Keratinocyte (primary cell): ENCODE results near the gene TMEM100. TPM values are rescaled to one million over a fixed set of nuclear protein-coding genes. Genes with fewer than 3 reads are reported as not detected.

ENCODE experiments used
- DNase-seq: peaks from one replicate; pipeline ENCODE4 v3.0.0-alpha.2; 2011; ENCODE audit warnings: low read depth, missing footprints, low spot score
- FAIRE-seq: peaks from 2 replicates; lab custom pipeline; 2011; peaks lifted over from hg19 to GRCh38; lab: Jason Lieb, UNC
- H2AFZ ChIP-seq: 2 replicates; pipeline ENCODE4 v1.6.0; 2012; ENCODE audit warnings: low read length, control low read depth, inconsistent platforms; ENCODE audit not compliant: control insufficient read depth
- H3K27ac ChIP-seq: 2 replicates; pipeline ENCODE4 v1.5.1; 2011; ENCODE audit warnings: low read length; ENCODE audit not compliant: control insufficient read depth, insufficient read depth
- H3K27me3 ChIP-seq: 3 replicates; pipeline ENCODE4 v1.6.0; 2011; ENCODE audit warnings: low read length; ENCODE audit not compliant: control insufficient read depth, insufficient read depth; ENCODE audit errors: extremely low read depth
- H3K36me3 ChIP-seq, 2 experiments: 2 replicates in 1 of 2; 3 replicates in 1 of 2; pipeline ENCODE4 v1.5.1; 2011; ENCODE audit warnings: low read length in 2 of 2, mild to moderate bottlenecking in 1 of 2; ENCODE audit not compliant: control insufficient read depth in 2 of 2, insufficient read depth in 2 of 2; ENCODE audit errors: extremely low read depth in 1 of 2
- H3K4me1 ChIP-seq: 3 replicates; pipeline ENCODE4 v1.5.1; 2011; ENCODE audit warnings: low read length; ENCODE audit not compliant: control insufficient read depth, insufficient read depth; ENCODE audit errors: extremely low read depth
- H3K4me2 ChIP-seq: 3 replicates; pipeline ENCODE4 v1.6.0; 2011; ENCODE audit warnings: low read depth, low read length; ENCODE audit not compliant: control insufficient read depth, insufficient read depth; ENCODE audit errors: extremely low read depth
- H3K4me3 ChIP-seq, 3 experiments: fragments of 200-600 bp in 1 of 3; sonication (generic) in 1 of 3; 2 replicates in 2 of 3; 3 replicates in 1 of 3; pipeline ENCODE4 v1.5.1; 2011 to 2016; ENCODE audit warnings: low read length in 3 of 3, mild to moderate bottlenecking in 3 of 3, control low read depth in 2 of 3, inconsistent platforms in 1 of 3, low read depth in 1 of 3, mixed read lengths in 1 of 3, mixed run types in 1 of 3, moderate library complexity in 1 of 3; ENCODE audit not compliant: control insufficient read depth in 2 of 3, insufficient read depth in 2 of 3; ENCODE audit errors: extremely low read depth in 1 of 3
- H3K79me2 ChIP-seq: 2 replicates; pipeline ENCODE4 v1.6.0; 2012; ENCODE audit warnings: low read length; ENCODE audit not compliant: control insufficient read depth, insufficient read depth
- H3K9ac ChIP-seq: 3 replicates; pipeline ENCODE4 v1.6.0; 2011; ENCODE audit warnings: low read length; ENCODE audit not compliant: control insufficient read depth, insufficient read depth; ENCODE audit errors: extremely low read depth
- H3K9me1 ChIP-seq: 3 replicates; pipeline ENCODE4 v1.6.0; 2011; ENCODE audit warnings: low read length; ENCODE audit not compliant: control insufficient read depth, insufficient read depth; ENCODE audit errors: extremely low read depth
- H3K9me3 ChIP-seq: 2 replicates; pipeline ENCODE4 v1.5.1; 2012; ENCODE audit warnings: low read depth, low read length; ENCODE audit not compliant: control insufficient read depth
- H4K20me1 ChIP-seq: 3 replicates; pipeline ENCODE4 v1.6.0; 2011; ENCODE audit warnings: low read length; ENCODE audit not compliant: control insufficient read depth, insufficient read depth; ENCODE audit errors: extremely low read depth
- CTCF ChIP-seq, 3 experiments: IDR thresholded peaks in 1 of 3; conservative IDR thresholded peaks in 1 of 3; optimal IDR thresholded peaks in 1 of 3; 2 replicates in 2 of 3; 3 replicates in 1 of 3; pipeline versions ENCODE3 to v1.5.1; 2011; ENCODE audit warnings: low read length in 3 of 3, mild to moderate bottlenecking in 3 of 3, moderate library complexity in 2 of 3, control low read depth in 1 of 3, inconsistent platforms in 1 of 3; ENCODE audit not compliant: insufficient read depth in 2 of 3; ENCODE audit errors: extremely low read depth in 1 of 3
- EZH2 ChIP-seq: IDR thresholded peaks from one replicate; pipeline ENCODE4 v1.6.1; 2012; ENCODE audit warnings: inconsistent platforms, mild to moderate bottlenecking, low read length, moderate library complexity
- dilution Hi-C: fragments of 300-500 bp; cut with MboI; formaldehyde crosslinking; loops from one replicate; pipeline ENCODE4 v1.7.0; 2020; ENCODE audit warnings: low sequenced_read_pairs; ENCODE audit not compliant: extremely low pct_ligation_motif_present
- polyA plus RNA-seq, 5 experiments: library from polyadenylated mRNA; depleted of rRNA in 3 of 5; stranded (reverse) in 3 of 5; stranded (forward) in 1 of 5; unstranded in 1 of 5; fragments of >200 nt; gene quantifications; 1 replicate in 1 of 5; 2 replicates in 3 of 5; 3 replicates in 1 of 5; pipeline versions ENCODE4 v1.2.1 to v1.2.3, GENCODE V29; 2011 to 2012; ENCODE audit warnings: missing spikeins in 2 of 5, low read depth in 1 of 5, low replicate concordance in 1 of 5

TMEM100 gene
- polyA plus RNA-seq, 1 donor (not counting 4 experiments of a cell fraction or from before 2014, with no cell fraction given): 0.18 TPM

DNA sequence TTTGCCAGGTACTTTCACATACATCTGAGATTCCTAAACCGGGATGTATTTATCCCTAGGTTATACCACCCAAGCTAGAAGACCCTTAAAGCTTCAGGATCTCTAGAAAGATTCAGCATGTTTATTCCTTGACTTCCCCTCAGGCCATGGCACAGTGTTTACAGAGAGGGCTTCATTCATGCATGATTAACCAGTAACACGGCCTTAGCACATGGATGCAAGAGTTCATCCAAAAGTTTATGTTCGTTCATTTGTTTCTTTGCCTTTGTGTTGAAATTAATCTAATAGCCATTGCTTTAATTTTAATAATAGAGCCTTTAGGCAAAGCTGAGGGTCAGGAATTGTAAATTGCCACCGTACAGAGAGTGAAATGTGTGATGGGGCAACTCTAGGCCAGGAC lies 41.9 kb upstream of the TMEM100 start:
- Histone ChIP-seq H3K9me3 (no peaks in the 10 kb centered on the region), H4K20me1 (no peaks in the 10 kb centered on the region), H3K9me1 (no peaks in the 10 kb centered on the region), H3K4me2 (no peak overlapping the region), H3K27ac (no peak overlapping the region), H3K36me3 (no peaks in the 10 kb centered on the region), H3K4me3 (no peak overlapping the region), H3K79me2 (no peaks in the 10 kb centered on the region), H3K4me1 (peaks cover 3% of the 10 kb centered on the region), H3K27me3 (no peaks in the 10 kb centered on the region), H2AFZ (no peak overlapping the region), H3K9ac (no peak overlapping the region)
- no peak for FAIRE-seq
- no peak for DNase-seq
- dilution Hi-C loops: no loop called here
- TF ChIP-seq EZH2 (no peak), CTCF (optimal IDR thresholded peaks at IDR 0.05 in 1 of 3, IDR thresholded peaks at IDR 0.05 in 1 of 3, conservative IDR thresholded peaks at IDR 0.05 in 1 of 3; ENCODE audit: extremely low read depth in 1 of 3, insufficient read depth in 2 of 3, low read length in 3 of 3) (no peak)

DNA sequence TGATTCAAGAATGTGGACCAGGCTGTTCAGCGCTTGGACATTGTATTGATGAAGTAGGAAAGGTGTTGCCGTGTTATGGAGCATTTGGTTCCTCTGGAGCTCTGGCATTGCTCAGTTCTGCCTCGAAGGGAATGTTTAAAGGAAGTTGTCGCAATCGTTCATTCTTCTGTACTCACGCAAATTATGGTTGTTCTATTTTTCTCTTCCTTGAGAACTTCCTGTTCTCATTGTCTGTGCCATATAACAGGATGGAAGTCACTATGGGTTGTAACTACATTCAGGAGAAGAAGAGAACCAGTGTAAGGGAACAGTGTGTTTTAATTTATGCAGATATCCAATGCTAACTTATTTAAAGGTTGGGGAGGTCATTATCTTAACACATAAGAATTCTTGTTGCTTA lies 41.2 kb upstream of the TMEM100 start:
- H3K4me3 ChIP-seq: no peak overlapping the region
- DNase-seq (no peak), FAIRE-seq (no peak)
- no peak overlapping the region for H2AFZ ChIP-seq
- H3K9me1 ChIP-seq: no peaks in the 10 kb centered on the region
- no peak for TF ChIP-seq EZH2
- TF ChIP-seq CTCF (optimal IDR thresholded peaks at IDR 0.05 in 1 of 3, IDR thresholded peaks at IDR 0.05 in 1 of 3, conservative IDR thresholded peaks at IDR 0.05 in 1 of 3; ENCODE audit: extremely low read depth in 1 of 3, insufficient read depth in 2 of 3, low read length in 3 of 3): no peak
- H3K9ac ChIP-seq: no peak overlapping the region
- no peak overlapping the region for H3K27ac ChIP-seq
- dilution Hi-C loops: no loop called here
- H3K27me3 ChIP-seq: no peaks in the 10 kb centered on the region
- H3K79me2 ChIP-seq: no peaks in the 10 kb centered on the region
- no peaks in the 10 kb centered on the region for H4K20me1 ChIP-seq
- no peaks in the 10 kb centered on the region for H3K9me3 ChIP-seq
- H3K4me1 ChIP-seq: no peaks in the 10 kb centered on the region
- no peak overlapping the region for H3K4me2 ChIP-seq
- H3K36me3 ChIP-seq: peaks cover 0 to 1% of the 10 kb centered on the region in 2 experiments
